GM18526 (cell line): ENCODE measurements around the gene ANXA2R.

ENCODE experiments used
- POLR2A ChIP-seq: IDR thresholded peaks from 3 replicates; pipeline ENCODE4 v1.6.1; 2011; ENCODE audit not compliant: insufficient read length; ENCODE audit errors: extremely low read depth

ANXA2R gene

GRCh38 chr5:43008363-43009153, 31.6 kb downstream of the ANXA2R start:
- TF ChIP-seq POLR2A = peak; percentile 49

GRCh38 chr5:43007911-43008362, 32.2 kb downstream of the ANXA2R start:
- TF ChIP-seq POLR2A = peak; percentile 53

GRCh38 chr5:43007246-43007910, 32.7 kb downstream of the ANXA2R start:
- TF ChIP-seq POLR2A = peak; percentile 32

GRCh38 chr5:43006424-43007202, 33.5 kb downstream of the ANXA2R start:
- no peak for TF ChIP-seq POLR2A

GRCh38 chr5:43005031-43005430, 35.1 kb downstream of the ANXA2R start:
- TF ChIP-seq POLR2A = no peak

- no peak for TF ChIP-seq POLR2A
Observed at GRCh38 chr5:43001748-43002147, 38.4 kb downstream of the ANXA2R start.

- TF ChIP-seq POLR2A = no peak
Observed at GRCh38 chr5:43000914-43001313, 39.2 kb downstream of the ANXA2R start.

GRCh38 chr5:43000111-43000840, 39.8 kb downstream of the ANXA2R start:
- no peak for TF ChIP-seq POLR2A

GRCh38 chr5:42995360-42995751, 44.8 kb downstream of the ANXA2R start:
- TF ChIP-seq POLR2A = no peak

GRCh38 chr5:42994555-42995359, 45.4 kb downstream of the ANXA2R start:
- TF ChIP-seq POLR2A = peak; percentile 18

GRCh38 chr5:42994246-42994554, 45.9 kb downstream of the ANXA2R start:
- TF ChIP-seq POLR2A = no peak

GRCh38 chr5:42993516-42994245, 46.4 kb downstream of the ANXA2R start:
- TF ChIP-seq POLR2A = peak; percentile 34

- TF ChIP-seq POLR2A = peak; percentile 76
Observed at GRCh38 chr5:42992088-42992879, 47.8 kb downstream of the ANXA2R start.

- TF ChIP-seq POLR2A = no peak
Observed at GRCh38 chr5:42991404-42992087, 48.6 kb downstream of the ANXA2R start.
